ENCODE results near the gene LRRC30.

Gene LRRC30

DNA sequence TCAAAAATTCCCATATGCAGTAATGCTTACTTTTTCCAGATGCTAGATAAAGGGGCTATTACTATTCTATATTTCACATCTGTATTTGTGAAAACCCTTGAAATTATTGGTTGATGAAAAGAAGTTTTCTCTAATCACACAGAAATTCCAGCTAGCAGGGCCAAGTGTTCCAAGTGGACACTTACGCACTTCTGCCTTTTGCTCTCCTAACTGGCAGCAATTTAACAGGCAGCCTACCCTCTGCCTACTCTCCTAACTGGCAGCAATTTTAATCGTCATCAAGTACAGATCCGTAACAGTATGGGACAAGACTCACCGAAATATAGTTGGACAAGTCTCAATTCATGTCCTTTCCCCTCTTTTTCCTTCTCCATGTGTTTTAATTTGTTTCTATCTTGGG, 12.0 kb downstream of the LRRC30 start:
- no peak for DNase-seq

DNA sequence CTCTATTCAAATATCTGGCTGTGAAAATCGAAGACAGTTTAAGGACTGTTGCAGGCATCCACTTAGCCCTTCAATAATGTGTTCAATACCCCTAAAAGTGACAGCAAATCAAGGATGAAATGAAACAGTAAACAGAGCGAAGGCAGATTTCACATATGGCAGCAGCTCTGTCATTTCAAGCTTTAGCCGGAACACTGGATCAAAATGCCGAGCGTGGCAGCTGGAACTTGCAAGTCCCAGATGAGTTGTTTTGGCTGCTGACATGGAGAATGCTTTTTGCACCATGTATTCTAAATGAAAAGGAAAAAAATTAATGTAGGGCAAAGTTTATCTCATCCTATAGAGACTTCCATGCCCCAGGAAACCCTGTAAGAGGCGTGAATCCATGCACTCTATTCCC, 18.0 kb downstream of the LRRC30 start:
- no peak for DNase-seq

DNA sequence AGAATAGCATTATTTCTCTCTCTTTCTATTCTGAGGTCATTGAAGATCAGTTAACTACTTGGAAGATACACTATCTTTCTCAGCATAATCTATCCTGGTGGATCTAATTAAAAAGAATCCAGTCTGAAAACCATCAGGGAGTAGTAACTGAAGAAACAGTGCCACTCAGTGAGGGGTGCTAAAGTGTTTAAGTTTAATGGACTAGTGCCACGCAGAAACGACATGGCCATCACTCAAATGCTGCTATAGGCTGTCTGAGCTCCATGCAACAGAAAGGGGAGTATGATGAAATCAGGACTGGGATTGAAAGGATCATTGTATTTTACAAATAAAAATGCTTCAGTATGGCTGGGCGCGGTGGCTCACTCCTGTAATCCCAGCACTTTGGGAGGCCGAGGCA, 23.3 kb downstream of the LRRC30 start:
- DNase-seq, result no peak

- DNase-seq, result no peak
Observed at GRCh38 chr18:7255054-7255453, 24.2 kb downstream of the LRRC30 start.

GRCh38 chr18:7255643-7256042, 24.8 kb downstream of the LRRC30 start:
- no peak for DNase-seq

GRCh38 chr18:7256618-7257425, 25.9 kb downstream of the LRRC30 start:
- DNase-seq, result no peak

- no peak for DNase-seq
Observed at GRCh38 chr18:7257426-7257740, 26.5 kb downstream of the LRRC30 start.

DNA sequence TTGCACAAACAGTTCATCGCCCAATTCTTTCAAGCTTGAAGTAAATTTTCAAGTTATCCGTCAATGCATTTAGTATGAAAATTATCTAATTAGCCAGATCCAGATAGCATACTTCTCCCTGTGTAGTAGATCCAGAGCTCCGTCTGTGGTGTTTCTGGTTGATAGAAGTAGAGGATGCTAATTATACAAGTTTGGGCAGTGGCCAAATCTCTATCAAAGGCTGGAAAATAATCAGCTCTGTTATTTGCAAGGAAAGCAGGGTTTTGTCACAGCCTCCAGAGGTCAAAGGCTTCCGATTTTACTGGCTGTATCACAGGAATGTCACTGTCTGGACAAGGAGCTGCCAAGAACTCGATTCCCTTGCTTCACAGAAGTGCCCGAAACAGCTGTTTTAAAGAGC, 28.6 kb downstream of the LRRC30 start:
- DNase-seq, result no peak

DNA sequence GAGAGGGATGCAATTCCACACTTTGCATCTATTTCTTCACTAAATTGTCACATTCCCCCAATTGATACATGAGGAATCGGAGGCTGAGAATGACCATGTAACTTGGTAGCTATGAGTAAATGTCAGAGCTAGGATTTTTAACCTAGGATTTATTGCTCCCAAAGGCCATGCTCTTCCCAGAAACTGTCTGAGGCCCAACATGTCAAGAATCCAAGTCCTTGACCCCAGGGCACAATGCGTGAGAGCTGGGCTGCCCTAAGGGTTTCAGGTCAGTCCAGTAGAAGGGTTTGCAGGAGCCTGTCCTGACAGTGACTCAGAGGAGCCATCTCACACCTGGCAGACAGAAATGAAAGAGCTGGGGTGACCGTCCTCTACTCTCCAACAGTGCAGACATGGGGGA, 30.3 kb downstream of the LRRC30 start:
- no peak for DNase-seq

DNA sequence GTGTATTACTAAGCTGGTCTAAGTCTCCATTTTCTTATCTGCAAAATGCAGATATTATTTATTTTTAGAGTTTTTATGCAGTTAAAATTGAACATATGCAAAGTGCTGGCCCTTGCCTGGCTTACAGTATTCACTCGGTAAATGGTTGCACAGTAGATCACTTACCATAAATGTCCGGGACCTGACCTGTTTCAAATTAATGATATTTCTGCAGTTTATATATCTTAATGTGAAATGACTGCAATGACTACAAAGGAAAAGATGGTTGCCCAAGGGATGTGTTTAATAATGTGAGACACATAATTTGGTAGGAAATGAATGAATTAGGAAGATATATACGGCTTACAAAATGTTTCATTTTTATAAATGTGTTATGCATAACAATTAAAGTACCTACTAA, 37.1 kb downstream of the LRRC30 start:
- DNase-seq, result no peak

DNA sequence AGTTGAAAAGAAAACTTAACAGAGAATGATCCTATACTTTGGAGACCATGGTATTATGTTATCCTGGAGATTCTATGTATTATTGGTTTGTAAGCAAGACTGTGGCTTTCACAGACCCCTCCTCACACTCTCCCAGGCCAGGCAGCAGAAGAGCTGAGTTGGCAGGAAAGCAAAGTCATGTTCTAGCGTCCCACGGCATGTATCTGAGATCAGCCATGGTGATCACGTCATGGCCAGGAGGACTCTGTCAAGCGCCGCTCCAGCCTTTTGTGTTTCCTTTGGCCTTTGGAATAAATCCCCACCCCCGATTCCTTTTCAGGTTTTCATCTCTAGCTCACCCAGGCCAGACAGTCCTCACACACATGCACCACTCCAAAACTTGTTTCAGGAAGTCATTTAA, 39.1 kb downstream of the LRRC30 start:
- DNase-seq, result no peak

DNA sequence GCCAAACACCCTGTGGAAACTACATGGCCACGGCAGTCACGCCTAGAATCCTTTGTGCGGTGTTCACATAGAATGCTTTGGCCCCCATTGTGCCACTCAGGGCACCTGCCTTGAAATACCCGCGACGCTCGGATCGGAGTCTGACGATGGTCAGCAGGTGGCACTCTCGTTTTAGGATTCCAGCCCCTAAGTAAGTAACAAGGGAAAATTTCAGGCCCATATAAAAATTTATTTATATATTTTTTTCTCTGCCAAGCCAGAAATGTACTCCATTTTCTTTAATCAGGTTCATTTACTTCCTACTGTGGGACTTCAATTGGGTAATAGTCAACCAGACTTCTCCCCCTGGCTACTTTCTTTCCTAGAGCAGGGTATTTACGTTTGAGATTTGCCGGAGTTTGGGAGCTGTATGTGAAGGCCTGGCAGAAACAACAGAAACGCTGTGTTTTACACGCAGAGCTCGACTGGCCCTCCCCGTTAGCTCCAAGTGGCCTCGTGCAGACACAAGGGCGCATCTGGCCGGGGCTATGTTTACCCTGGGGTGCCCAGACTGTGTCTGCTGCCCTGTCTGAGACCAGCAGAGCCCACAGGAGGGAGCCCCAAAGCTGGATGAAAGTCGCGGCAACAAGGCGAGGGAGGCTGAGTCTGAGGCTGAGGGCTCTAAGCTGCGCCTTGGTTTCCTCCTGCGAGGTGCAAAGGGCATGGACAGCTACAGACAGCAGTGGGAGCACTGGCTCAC, 41.6 kb downstream of the LRRC30 start:
- DNase-seq, result no peak

DNA sequence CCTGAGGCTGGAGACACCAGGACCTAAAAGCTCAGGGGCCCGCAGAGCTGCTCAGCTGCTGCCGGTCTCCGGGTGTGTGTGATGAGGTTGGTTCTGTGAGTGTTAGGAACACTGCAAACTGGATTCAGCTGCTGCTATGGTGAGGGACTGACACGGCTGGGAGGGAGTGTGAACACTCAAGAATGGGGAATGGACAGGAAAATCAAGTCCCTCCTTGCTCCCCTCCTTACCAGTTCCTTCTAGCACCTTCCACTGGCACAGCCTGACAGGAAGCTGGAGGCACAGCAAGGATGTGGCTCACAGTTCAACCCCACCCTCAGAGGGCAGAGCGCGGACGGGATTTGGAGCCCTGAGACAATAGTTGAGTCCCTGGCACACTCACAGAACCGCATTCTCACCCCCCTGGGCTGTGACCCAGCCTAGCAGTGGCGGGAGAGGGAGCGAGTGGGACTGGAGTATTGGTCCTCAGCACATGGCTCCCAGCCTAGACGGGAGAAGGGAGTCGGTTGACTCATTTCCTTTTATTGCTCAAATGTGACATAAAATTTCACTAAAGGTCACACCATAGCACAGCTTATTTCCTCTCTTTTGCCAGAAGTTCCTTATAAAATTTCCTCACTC, 42.5 kb downstream of the LRRC30 start:
- DNase-seq, result no peak

GRCh38 chr18:7281579-7281978, 50.7 kb downstream of the LRRC30 start:
- no peak for DNase-seq

Data from NCI-H187 treated with DMSO at 0.1 percent for 48 hours (cell line).